A549 (cell line): ENCODE data around the gene ARHGEF38.

ENCODE experiments used
- CTCF ChIP-seq: fragments of >200 bp; sonication (Bioruptor Twin); formaldehyde crosslinking; IDR thresholded peaks from 3 replicates; pipeline ENCODE4 v1.5.1; 2016
- E2F6 ChIP-seq: IDR thresholded peaks from 2 replicates; pipeline ENCODE4 v1.6.1; 2012; ENCODE audit warnings: low read depth, borderline replicate concordance
- JUN ChIP-seq, 2 experiments: fragments of >200 bp; sonication (Bioruptor Twin); formaldehyde crosslinking; IDR thresholded peaks; 2 replicates in 1 of 2; 3 replicates in 1 of 2; pipeline ENCODE4 v1.6.1; 2016 to 2017
- MAX ChIP-seq: IDR thresholded peaks from 2 replicates; pipeline ENCODE4 v1.6.1; 2012
- MYC ChIP-seq: IDR thresholded peaks from 2 replicates; pipeline ENCODE4 v1.6.1; 2012; ENCODE audit warnings: mild to moderate bottlenecking, inconsistent platforms, low read length, improper control_type of control experiment, borderline replicate concordance
- NR3C1 ChIP-seq: fragments of >200 bp; sonication (Bioruptor Twin); formaldehyde crosslinking; IDR thresholded peaks from 3 replicates; pipeline ENCODE4 v1.6.1; 2017
- POLR2A ChIP-seq: IDR thresholded peaks from 2 replicates; pipeline ENCODE4 v1.6.1; 2012; ENCODE audit warnings: mild to moderate bottlenecking, low read length
- RAD21 ChIP-seq, 2 experiments: fragments of >200 bp in 1 of 2; sonication (Bioruptor Twin) in 1 of 2; formaldehyde crosslinking in 1 of 2; IDR thresholded peaks in 1 of 2; conservative IDR thresholded peaks in 1 of 2; 2 replicates in 1 of 2; 3 replicates in 1 of 2; pipeline ENCODE4 v1.6.1; 2012 to 2018; ENCODE audit warnings: inconsistent platforms in 1 of 2
- RFX5 ChIP-seq: fragments of 450-650 bp; IDR thresholded peaks from 2 replicates; pipeline ENCODE4 v1.7.1; 2014; ENCODE audit warnings: antibody characterized with exemption, mild to moderate bottlenecking, moderate library complexity
- ZFP36 ChIP-seq: fragments of 450-650 bp; IDR thresholded peaks from 2 replicates; pipeline ENCODE4 v1.6.1; 2014; ENCODE audit warnings: borderline replicate concordance; ENCODE audit not compliant: partially characterized antibody
- TF ChIP-seq, protein P1 (sequence below): fragments of 200-600 bp; sonication (generic); IDR thresholded peaks from 2 replicates; pipeline ENCODE4 v1.6.1; 2016; ENCODE audit warnings: antibody characterized with exemption, mild to moderate bottlenecking, moderate library complexity
- TF ChIP-seq, protein P2 (sequence below): fragments of 250-450 bp; sonication (Bioruptor Pico); IDR thresholded peaks from 2 replicates; pipeline ENCODE4 v1.5.0; 2021; ENCODE audit warnings: mild to moderate bottlenecking, moderate library complexity, borderline replicate concordance

DNA sequence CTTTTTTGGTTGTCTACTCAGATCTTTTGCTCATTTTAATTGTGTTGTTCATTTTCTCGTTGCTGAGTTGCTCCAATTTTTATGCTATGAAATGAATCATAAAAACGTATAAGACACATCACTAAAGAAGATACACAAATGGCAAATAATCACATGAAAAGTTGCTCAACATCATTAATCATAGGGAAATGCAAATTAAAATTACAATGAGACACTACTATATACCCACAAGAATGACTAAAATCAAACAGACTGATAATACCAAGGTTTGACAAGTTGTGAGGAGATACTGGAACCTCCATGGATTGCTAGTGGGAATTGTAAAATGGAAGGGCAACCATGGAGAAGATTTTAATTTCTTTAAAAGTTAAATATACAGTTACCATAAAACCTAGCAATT, 173.2 kb downstream of the ARHGEF38 start:
- TF ChIP-seq CTCF (no peak), POLR2A (no peak), JUN (IDR thresholded peaks at IDR 0.05) (no peak), MYC (no peak), NR3C1 (no peak), MAX (no peak), RAD21 (conservative IDR thresholded peaks at IDR 0.05 in 1 of 2, IDR thresholded peaks at IDR 0.05 in 1 of 2) (no peak), RFX5 (no peak), ZFP36 (no peak), E2F6 (no peak)
- TF ChIP-seq, protein P1, sequence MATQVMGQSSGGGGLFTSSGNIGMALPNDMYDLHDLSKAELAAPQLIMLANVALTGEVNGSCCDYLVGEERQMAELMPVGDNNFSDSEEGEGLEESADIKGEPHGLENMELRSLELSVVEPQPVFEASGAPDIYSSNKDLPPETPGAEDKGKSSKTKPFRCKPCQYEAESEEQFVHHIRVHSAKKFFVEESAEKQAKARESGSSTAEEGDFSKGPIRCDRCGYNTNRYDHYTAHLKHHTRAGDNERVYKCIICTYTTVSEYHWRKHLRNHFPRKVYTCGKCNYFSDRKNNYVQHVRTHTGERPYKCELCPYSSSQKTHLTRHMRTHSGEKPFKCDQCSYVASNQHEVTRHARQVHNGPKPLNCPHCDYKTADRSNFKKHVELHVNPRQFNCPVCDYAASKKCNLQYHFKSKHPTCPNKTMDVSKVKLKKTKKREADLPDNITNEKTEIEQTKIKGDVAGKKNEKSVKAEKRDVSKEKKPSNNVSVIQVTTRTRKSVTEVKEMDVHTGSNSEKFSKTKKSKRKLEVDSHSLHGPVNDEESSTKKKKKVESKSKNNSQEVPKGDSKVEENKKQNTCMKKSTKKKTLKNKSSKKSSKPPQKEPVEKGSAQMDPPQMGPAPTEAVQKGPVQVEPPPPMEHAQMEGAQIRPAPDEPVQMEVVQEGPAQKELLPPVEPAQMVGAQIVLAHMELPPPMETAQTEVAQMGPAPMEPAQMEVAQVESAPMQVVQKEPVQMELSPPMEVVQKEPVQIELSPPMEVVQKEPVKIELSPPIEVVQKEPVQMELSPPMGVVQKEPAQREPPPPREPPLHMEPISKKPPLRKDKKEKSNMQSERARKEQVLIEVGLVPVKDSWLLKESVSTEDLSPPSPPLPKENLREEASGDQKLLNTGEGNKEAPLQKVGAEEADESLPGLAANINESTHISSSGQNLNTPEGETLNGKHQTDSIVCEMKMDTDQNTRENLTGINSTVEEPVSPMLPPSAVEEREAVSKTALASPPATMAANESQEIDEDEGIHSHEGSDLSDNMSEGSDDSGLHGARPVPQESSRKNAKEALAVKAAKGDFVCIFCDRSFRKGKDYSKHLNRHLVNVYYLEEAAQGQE, result no peak
- TF ChIP-seq, protein P2, sequence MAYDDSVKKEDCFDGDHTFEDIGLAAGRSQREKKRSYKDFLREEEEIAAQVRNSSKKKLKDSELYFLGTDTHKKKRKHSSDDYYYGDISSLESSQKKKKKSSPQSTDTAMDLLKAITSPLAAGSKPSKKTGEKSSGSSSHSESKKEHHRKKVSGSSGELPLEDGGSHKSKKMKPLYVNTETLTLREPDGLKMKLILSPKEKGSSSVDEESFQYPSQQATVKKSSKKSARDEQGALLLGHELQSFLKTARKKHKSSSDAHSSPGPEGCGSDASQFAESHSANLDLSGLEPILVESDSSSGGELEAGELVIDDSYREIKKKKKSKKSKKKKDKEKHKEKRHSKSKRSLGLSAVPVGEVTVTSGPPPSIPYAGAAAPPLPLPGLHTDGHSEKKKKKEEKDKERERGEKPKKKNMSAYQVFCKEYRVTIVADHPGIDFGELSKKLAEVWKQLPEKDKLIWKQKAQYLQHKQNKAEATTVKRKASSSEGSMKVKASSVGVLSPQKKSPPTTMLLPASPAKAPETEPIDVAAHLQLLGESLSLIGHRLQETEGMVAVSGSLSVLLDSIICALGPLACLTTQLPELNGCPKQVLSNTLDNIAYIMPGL (CRISPR knock-in tag), result no peak
